K562 (cell line): Measurements from ENCODE around the gene SDHAF1. TPM values are rescaled to one million over a fixed set of nuclear protein-coding genes. Genes with fewer than 3 reads are reported as not detected.

Source experiments
- BCLAF1 ChIP-seq, 2 experiments: fragments of 450-650 bp in 1 of 2; IDR thresholded peaks; 2 replicates each; pipeline ENCODE4 v1.6.1; 2011 to 2017; ENCODE audit warnings: low read depth in 2 of 2, antibody characterized with exemption in 1 of 2, borderline replicate concordance in 1 of 2, low read length in 1 of 2, mild to moderate bottlenecking in 1 of 2, mixed read lengths in 1 of 2; ENCODE audit not compliant: control insufficient read depth in 1 of 2
- CEBPZ ChIP-seq: fragments of 150-350 bp; IDR thresholded peaks from 2 replicates; pipeline ENCODE4 v1.6.1; 2014; ENCODE audit warnings: low read depth, mild to moderate bottlenecking, low read length, borderline replicate concordance
- DIDO1 ChIP-seq: fragments of 450-650 bp; IDR thresholded peaks from 2 replicates; pipeline ENCODE4 v1.6.1; 2016; ENCODE audit warnings: low read depth, missing biosample characterization, missing genetic modification characterization
- ELF4 ChIP-seq: fragments of 450-650 bp; formaldehyde crosslinking; IDR thresholded peaks from 2 replicates; pipeline ENCODE4 v1.4.0; 2022; ENCODE audit warnings: missing genetic modification characterization
- ESRRA ChIP-seq: fragments of 450-650 bp; IDR thresholded peaks from 2 replicates; pipeline ENCODE4 v1.6.1; 2014; ENCODE audit warnings: low read depth, mild to moderate bottlenecking, moderate library complexity, borderline replicate concordance
- HIVEP1 ChIP-seq: fragments of 250-450 bp; sonication (Bioruptor Pico); IDR thresholded peaks from 2 replicates; pipeline ENCODE4 v1.4.0; 2020; ENCODE audit warnings: mild to moderate bottlenecking
- NRF1 ChIP-seq, 2 experiments: fragments of 450-650 bp; IDR thresholded peaks in 1 of 2; conservative IDR thresholded peaks in 1 of 2; 2 replicates each; pipeline ENCODE4 v1.6.1; 2014; ENCODE audit warnings: mild to moderate bottlenecking in 2 of 2
- TCF3 ChIP-seq: sonication (generic); formaldehyde crosslinking; IDR thresholded peaks from 2 replicates; pipeline ENCODE4 v1.4.0; 2020; ENCODE audit warnings: mild to moderate bottlenecking, missing genetic modification reagents
- ZFP36 ChIP-seq: fragments of 150-350 bp; IDR thresholded peaks from 2 replicates; pipeline ENCODE4 v1.6.1; 2018; ENCODE audit warnings: low read length, low read depth; ENCODE audit not compliant: partially characterized antibody
- ZNF143 ChIP-seq: sonication (generic); formaldehyde crosslinking; IDR thresholded peaks from 2 replicates; pipeline ENCODE4 v1.9.0; 2022; ENCODE audit warnings: mild to moderate bottlenecking, missing genetic modification reagents
- ZNF57 ChIP-seq: fragments of 450-650 bp; formaldehyde crosslinking; IDR thresholded peaks from 2 replicates; pipeline ENCODE4 v1.4.0; 2020; ENCODE audit warnings: mild to moderate bottlenecking, moderate library complexity
- polyA plus RNA-seq, 8 experiments: library from polyadenylated mRNA; depleted of rRNA in 4 of 8; stranded (reverse) in 5 of 8; unstranded in 3 of 8; fragments of >200 nt; fragmentation: Nextera tagmentation in 2 of 8; fragmentation: Illumina TruSeq in 1 of 8; extraction: Ambion mirVana in 2 of 8; extraction: Trizol in 1 of 8; gene quantifications; 2 replicates each; pipeline versions ENCODE4 v1.2.1 to v1.2.3, GENCODE V29; 2011 to 2014; ENCODE audit warnings: inconsistent platforms in 1 of 8, missing spikeins in 1 of 8
- total RNA-seq, 7 experiments: library from RNA; depleted of rRNA in 6 of 7; stranded (reverse); fragments of >200 nt in 6 of 7; fragmentation: Illumina TruSeq in 2 of 7; extraction: Trizol in 2 of 7; gene quantifications; 2 replicates each; pipeline versions ENCODE4 v1.2.1 to v1.2.3, GENCODE V29; 2011 to 2021; ENCODE audit warnings: low replicate concordance in 1 of 7
- TF ChIP-seq, protein P1 (sequence below), 2 experiments: fragments of 450-650 bp; formaldehyde crosslinking in 1 of 2; IDR thresholded peaks; 2 replicates each; pipeline versions ENCODE4 v1.4.0 to v1.6.1; 2014 to 2020; ENCODE audit warnings: mild to moderate bottlenecking in 2 of 2, borderline replicate concordance in 1 of 2, low read depth in 1 of 2

SDHAF1 gene
- total and polyA plus RNA-seq, 9 of the 15 experiments (the other 6 are each of a cell fraction or from before 2014, with no cell fraction given) = 0.42 to 55.7 (median 18.8) TPM

DNA sequence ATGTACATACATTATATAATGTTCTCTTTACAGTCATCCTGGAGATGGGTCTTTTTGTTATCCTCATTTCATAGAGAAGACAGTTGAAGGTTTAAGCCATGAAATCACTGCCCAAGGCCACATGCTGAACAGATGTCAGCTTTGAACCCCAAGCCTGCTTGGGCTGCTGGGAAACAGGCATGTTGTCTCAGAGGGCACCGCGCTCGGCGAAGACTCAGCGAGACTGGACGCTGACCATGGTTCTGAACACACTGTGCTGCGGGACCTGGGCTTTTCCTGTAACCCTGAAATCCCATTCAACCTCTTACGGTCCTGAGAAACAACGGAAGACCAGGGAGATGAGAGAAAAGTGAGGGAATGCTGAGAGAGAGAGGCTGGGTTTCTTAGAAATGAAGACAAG is 31.5 kb upstream of the SDHAF1 start (continued):
- TF ChIP-seq, protein P1, sequence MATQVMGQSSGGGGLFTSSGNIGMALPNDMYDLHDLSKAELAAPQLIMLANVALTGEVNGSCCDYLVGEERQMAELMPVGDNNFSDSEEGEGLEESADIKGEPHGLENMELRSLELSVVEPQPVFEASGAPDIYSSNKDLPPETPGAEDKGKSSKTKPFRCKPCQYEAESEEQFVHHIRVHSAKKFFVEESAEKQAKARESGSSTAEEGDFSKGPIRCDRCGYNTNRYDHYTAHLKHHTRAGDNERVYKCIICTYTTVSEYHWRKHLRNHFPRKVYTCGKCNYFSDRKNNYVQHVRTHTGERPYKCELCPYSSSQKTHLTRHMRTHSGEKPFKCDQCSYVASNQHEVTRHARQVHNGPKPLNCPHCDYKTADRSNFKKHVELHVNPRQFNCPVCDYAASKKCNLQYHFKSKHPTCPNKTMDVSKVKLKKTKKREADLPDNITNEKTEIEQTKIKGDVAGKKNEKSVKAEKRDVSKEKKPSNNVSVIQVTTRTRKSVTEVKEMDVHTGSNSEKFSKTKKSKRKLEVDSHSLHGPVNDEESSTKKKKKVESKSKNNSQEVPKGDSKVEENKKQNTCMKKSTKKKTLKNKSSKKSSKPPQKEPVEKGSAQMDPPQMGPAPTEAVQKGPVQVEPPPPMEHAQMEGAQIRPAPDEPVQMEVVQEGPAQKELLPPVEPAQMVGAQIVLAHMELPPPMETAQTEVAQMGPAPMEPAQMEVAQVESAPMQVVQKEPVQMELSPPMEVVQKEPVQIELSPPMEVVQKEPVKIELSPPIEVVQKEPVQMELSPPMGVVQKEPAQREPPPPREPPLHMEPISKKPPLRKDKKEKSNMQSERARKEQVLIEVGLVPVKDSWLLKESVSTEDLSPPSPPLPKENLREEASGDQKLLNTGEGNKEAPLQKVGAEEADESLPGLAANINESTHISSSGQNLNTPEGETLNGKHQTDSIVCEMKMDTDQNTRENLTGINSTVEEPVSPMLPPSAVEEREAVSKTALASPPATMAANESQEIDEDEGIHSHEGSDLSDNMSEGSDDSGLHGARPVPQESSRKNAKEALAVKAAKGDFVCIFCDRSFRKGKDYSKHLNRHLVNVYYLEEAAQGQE (IDR thresholded peaks at IDR 0.05; ENCODE audit: borderline replicate concordance) = peak; percentile 99
- TF ChIP-seq, protein P1 (CRISPR knock-in tag; IDR thresholded peaks at IDR 0.05; ENCODE audit: low read depth) = peak; percentile 94
- TF ChIP-seq ZNF57 (no peak), ZNF143 (CRISPR knock-in tag) (no peak), HIVEP1 (CRISPR knock-in tag) (no peak), ESRRA (no peak), BCLAF1 (IDR thresholded peaks at IDR 0.05; ENCODE audit: borderline replicate concordance in 1 of 2, control insufficient read depth in 1 of 2, low read depth in 2 of 2, low read length in 1 of 2) (no peak), ELF4 (CRISPR knock-in tag) (no peak), DIDO1 (tag) (no peak), CEBPZ (no peak), NRF1 (conservative IDR thresholded peaks at IDR 0.05 in 1 of 2, IDR thresholded peaks at IDR 0.05 in 1 of 2) (no peak), TCF3 (CRISPR knock-in tag) (no peak), ZFP36 (no peak)
